HG02571 (cell line): ENCODE results near the gene PEX3.
"Not testable (repeated sequence)": the region's sequence is repeated elsewhere in the genome, so short reads cannot be mapped to it uniquely, and the experiment has no call there.

Experiments
- ATAC-seq: cut with Tn5 transposase; IDR thresholded peaks from one replicate; pipeline ENCODE4 v1.9.1; 2021; ENCODE audit warnings: mild to moderate bottlenecking, moderate library complexity; ENCODE audit not compliant: unreplicated experiment

The PEX3 gene

GRCh38 chr6:143447865-143448264 is 2.7 kb upstream of the PEX3 start:
- ATAC-seq, result not testable (repeated sequence)

GRCh38 chr6:143449082-143449713 is 1.4 kb upstream of the PEX3 start:
- ATAC-seq, result no peak

- peak; percentile 10 for ATAC-seq
Measured at GRCh38 chr6:143449714-143450452, 722 bp upstream of the PEX3 start.

- no peak for ATAC-seq
Measured at GRCh38 chr6:143451531-143451930, 926 bp downstream of the PEX3 start.

DNA sequence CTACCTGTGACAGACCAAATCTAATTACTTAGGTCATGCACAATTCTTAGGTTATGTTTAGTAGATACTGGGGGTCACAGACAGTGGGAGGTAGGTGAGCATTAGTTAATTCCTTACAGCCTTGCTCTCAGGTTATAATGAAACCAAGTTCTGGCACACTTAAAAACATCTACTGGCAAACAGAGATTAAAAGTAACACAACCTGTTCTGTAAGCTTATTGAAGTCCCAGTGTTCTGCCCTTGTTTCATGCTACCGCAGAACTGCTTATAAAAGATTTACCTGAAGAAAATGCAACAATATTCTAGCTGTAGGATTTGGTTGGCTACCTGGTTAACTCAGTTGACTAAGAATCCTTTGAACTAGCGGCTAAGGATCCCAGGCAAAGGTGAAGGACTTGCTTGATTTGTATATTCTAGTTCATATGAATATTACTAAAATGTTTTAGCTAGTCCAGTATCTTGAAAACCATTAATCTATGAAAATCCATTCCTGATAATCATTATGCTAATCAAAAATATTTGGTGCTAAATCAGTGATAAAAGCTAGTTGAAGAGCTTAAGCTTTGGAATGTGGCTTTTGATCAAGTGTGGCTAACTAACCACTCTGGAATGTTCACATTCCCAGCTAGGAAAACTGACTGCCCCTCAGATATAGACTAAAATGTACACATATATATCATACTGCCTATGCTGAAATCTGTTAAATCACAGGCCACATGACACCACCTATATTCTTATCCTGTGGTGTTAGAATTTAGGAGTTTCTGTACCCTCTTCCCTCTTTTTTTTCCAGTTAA is 7.2 kb downstream of the PEX3 start:
- no peak for ATAC-seq

DNA sequence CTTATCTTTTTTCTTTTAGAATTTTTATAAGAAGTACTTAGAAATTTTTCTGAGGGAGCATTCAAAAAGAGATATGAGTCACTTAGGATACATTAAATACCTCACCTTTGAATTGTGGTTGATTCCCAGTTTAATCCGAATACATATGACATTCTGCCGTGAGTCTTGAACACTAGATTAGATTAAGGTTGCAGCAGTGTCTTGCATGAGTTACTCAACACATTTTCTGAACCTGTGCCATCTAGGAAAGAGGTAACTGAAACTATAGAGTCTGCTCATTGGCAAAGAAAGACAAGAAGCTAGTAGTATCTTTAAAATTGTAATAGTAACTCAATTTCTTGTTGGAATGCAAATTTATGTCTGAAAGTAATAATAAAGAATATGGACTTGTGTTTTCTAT is 14.9 kb downstream of the PEX3 start:
- ATAC-seq, result no peak

DNA sequence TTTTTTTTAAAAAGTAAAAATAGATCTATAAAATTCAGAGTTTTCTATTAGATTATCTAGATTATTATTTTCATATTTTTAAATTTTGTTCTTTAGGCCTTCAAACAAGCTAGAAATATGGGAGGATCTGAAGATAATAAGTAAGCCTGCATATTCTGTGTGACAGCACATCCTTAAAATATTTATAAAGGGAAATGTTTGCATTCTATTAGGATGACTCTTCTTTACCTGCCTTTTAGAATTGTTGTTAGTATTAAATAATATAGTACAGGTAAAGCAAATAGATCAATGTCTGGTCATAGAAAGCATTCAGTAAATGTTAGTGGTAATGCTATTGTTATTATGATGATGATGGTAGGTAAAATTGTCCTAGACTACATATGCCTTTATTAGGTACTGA is 17.4 kb downstream of the PEX3 start:
- no peak for ATAC-seq

GRCh38 chr6:143468823-143469222 is 18.2 kb downstream of the PEX3 start:
- not testable (repeated sequence) for ATAC-seq

- no peak for ATAC-seq
Measured at GRCh38 chr6:143471822-143472221, 21.2 kb downstream of the PEX3 start.

DNA sequence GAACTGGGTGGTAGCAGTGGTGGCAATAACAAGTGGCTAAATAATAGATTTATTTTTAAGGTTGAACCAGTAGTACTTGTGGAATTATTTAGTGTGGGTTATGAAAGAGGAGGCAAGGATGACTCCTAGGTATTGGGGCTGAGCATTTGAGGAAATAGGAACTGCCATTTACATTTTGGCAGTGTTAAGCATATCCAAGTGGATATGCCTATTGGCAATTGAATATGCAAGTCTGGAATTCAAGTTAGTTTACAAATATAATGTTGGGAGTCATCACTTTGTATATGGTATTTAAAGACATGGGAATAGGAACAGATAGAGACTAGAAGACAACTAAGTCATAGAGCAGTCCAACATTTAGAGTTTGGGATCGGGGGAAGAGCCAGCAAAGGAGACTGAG is 25.9 kb downstream of the PEX3 start:
- no peak for ATAC-seq

DNA sequence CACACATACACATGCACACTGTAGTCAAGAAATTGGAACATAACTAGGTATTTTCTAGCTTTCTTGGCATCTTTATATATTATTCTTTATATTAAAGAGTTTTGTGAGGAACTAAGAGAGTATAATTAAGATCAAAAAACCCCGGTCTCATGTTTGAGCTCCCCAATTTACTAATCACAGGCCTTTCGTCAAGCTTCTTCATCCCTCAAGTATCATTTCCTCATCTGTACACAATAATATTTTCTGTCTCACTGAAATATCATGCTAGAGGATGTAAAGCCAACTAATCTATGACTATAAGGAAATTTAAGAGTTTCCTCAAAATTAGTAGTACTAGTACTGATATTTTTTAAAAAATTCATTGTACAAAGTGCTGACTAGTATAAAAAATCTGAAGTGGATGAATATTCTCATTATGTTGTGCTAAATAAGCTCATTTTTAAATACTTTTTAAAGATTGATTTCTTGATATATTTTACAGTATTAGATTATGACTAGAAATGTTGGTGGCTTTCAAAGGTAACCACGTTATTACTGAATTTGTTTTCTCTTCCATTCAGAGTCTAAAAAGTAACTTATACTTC is 28.0 kb downstream of the PEX3 start:
- ATAC-seq, result no peak

- ATAC-seq, result no peak
Measured at GRCh38 chr6:143482593-143482992, 32.0 kb downstream of the PEX3 start.

GRCh38 chr6:143485967-143486366 is 35.4 kb downstream of the PEX3 start:
- no peak for ATAC-seq

DNA sequence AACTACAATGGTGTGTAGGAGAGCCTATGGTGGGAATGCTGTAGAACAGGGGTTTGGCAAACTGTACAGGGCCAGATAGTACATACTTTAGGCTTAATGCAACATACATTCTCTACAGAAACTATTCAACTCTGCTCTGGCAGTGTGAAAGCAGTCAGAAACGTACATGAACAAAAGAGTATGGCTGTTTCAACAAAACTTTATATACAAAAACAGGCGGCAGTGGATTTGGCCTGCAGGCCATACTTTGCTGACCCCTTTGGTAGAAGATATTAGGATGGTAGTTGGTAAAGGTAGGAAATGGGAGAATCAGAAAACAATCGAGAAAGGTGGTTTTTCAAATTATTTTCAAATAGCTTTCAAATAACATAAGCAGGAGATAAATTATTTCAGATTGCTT is 36.1 kb downstream of the PEX3 start:
- no peak for ATAC-seq

DNA sequence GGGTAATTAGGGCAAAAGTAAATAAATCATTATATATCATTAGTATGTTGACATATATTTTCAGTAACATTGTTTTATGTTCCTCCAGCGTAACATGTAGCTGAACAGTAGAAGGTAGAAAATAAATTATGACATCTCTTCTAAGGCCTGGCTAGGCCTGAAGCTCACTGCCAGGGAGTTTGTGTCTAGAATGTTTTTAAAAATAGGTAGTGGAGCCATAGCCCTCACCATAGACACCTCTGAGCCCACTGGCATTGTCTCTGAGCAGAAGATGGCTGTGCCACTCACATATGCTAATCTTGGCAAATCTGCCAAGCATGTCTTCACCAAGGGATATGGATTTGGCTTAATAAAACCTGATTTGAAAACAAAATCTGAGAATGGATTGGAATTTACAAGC is 39.6 kb downstream of the PEX3 start:
- no peak for ATAC-seq

DNA sequence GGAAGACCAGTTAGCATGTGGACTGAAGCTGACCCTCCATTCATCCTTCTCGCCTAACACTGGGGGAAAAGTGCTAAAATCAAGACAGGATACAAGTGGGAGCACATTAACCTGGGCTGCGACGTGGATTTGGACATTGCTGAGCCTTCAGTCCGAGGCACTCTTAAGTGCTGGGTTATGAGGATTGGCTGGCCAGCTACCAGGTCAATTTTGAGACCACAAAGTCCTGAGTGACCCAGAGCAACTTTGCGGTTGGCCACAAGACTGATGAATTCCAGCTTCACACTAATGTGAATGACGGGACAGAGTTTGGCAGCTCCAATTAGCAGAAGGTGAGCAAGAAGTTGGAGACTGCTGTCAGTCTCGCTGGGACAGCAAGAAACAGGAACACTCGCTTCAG is 40.2 kb downstream of the PEX3 start:
- ATAC-seq, result no peak

- ATAC-seq, result no peak
Measured at GRCh38 chr6:143496974-143497373, 46.4 kb downstream of the PEX3 start.

- ATAC-seq, result no peak
Measured at GRCh38 chr6:143498428-143498827, 47.8 kb downstream of the PEX3 start.

DNA sequence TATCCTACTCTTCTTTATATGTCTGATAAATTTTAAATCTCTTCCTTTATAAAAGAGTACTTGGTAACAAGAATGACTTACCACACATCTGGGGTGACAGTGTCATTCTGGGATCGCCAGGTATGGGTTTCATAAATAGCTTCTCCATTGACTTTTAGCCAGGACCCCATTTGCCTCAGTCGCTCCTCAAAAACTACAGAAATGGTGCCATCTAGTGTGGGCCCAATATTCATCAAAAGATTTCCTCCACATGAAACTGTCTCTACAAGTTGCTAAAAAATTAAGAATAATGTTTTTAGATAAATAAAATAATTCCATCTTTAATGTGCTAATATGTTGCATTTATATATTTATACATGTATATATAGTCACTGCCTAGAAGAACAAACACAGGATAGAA is 51.2 kb downstream of the PEX3 start:
- ATAC-seq, result no peak

- no peak for ATAC-seq
Measured at GRCh38 chr6:143504369-143504768, 53.8 kb downstream of the PEX3 start.

DNA sequence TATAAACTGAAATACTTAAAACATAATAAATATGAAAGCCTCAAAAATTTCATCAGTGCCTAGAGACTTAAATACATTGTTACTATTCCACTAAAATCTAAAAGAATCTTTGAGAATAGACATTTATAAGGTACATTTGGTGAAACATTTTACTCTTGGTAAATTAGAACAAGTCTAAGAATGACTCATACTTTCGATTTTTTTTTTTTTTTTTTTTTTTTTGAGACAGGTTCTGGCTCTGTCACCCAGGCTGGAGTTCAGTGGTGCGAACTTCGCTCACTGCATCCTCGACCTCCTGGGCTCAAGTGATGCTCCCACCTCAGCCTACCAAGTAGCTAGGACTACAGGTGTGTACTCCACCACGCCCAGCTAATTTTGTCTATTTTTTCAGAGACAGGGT is 54.5 kb downstream of the PEX3 start:
- no peak for ATAC-seq

DNA sequence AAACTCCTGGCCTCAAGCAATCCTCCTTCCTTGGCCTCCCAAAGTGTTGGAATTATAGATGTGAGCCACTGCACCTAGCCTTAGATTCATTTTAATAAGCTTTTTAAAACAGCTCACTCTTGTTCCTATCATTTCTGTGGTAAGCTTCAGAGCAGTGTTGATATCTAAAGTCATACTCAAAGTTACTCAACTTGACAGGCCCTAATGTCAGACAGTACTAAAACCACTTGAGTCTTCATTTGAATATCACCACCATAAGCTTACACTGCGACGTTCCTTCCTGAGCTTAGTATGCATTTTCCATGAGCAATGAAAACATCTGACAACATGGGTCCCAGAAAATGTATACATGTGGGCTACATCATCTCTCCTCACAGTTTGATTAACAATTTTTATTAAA is 54.9 kb downstream of the PEX3 start:
- ATAC-seq, result no peak
